Measurements from ENCODE around the gene HNRNPA2B1.

- TF ChIP-seq, protein P1, sequence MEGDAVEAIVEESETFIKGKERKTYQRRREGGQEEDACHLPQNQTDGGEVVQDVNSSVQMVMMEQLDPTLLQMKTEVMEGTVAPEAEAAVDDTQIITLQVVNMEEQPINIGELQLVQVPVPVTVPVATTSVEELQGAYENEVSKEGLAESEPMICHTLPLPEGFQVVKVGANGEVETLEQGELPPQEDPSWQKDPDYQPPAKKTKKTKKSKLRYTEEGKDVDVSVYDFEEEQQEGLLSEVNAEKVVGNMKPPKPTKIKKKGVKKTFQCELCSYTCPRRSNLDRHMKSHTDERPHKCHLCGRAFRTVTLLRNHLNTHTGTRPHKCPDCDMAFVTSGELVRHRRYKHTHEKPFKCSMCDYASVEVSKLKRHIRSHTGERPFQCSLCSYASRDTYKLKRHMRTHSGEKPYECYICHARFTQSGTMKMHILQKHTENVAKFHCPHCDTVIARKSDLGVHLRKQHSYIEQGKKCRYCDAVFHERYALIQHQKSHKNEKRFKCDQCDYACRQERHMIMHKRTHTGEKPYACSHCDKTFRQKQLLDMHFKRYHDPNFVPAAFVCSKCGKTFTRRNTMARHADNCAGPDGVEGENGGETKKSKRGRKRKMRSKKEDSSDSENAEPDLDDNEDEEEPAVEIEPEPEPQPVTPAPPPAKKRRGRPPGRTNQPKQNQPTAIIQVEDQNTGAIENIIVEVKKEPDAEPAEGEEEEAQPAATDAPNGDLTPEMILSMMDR (conservative IDR thresholded peaks at IDR 0.05; ENCODE audit: low read length): no peak
- no peak for TF ChIP-seq EZH2phosphoT487 (IDR thresholded peaks at IDR 0.05; ENCODE audit: borderline replicate concordance)
These were observed 34.4 kb downstream of the HNRNPA2B1 start for GRCh38 chr7:26165950-26166683.
